ENCODE data around the gene MYH11.

GRCh38 chr16:15749371-15749770, 107.5 kb downstream of the MYH11 start:
- TF ChIP-seq CTCF (IDR thresholded peaks at IDR 0.05) (no peak), POLR2A (IDR thresholded peaks at IDR 0.05) (no peak)

All from prostate gland (tissue), 2 donors.